ENCODE results near the gene SKI.
"Not testable (repeated sequence)": the region's sequence is repeated elsewhere in the genome, so short reads cannot be mapped to it uniquely, and the experiment has no call there.

SKI gene

GRCh38 chr1:2278591-2279209 lies 50.6 kb downstream of the SKI start:
- DNase-seq = no peak

DNA sequence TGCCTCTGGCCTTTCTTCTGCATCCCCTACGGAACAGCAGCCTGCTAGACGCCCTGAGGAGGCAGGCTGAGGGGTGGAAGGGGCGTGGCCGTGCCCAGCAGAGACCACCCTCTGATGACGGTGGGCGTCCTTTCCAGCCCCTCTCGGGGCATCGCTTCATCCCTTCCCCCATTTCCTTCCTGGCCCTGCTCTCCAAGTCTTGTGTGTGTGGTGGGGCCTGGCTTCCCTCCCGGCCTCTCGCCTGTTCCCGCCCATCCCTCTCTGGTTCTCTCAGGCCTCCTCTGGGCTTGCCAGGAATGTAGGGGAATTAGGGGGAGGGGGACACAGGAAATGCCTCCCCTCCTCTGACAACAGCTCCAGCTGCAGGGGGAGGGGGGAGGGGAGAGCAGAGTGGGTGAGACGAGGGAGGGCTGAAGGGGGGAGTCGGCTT lies 51.1 kb downstream of the SKI start:
- peak; percentile 100 for DNase-seq

- DNase-seq = no peak
Measured at GRCh38 chr1:2279817-2280216, 51.7 kb downstream of the SKI start.

- DNase-seq = no peak
Measured at GRCh38 chr1:2282556-2283270, 54.6 kb downstream of the SKI start.

DNA sequence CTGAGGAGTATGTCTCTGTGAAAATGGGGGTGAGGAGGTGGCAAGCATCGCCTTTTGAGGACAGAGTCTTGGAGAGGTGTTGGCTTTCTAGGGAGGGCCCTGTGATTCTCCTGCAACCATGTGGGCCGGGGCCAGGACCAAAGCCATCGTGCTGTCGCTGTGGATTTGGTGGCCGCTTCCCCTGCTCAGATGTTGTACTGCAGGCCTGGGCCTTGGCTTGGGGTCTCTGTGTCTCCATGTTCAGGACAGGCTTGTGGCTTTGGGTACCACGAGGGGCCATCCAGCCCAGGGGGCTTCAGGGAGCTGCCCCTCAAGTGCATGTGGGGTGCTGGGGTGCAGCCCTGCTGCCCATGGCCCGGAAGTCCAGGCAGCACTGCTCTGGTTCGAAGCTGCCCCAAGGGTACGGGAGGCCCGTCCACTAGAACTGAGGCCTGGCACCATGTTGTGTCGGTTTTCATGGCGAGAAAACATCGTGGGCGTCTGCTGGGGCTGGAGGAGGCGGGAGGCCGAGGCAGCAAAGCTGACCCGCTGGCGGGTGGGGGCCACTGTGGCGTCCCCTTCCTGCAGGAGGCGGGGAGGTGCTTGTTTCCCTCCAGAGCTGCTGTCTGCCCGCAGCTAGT lies 55.4 kb downstream of the SKI start:
- DNase-seq = no peak

GRCh38 chr1:2283991-2284895 lies 56.1 kb downstream of the SKI start:
- no peak for DNase-seq

DNA sequence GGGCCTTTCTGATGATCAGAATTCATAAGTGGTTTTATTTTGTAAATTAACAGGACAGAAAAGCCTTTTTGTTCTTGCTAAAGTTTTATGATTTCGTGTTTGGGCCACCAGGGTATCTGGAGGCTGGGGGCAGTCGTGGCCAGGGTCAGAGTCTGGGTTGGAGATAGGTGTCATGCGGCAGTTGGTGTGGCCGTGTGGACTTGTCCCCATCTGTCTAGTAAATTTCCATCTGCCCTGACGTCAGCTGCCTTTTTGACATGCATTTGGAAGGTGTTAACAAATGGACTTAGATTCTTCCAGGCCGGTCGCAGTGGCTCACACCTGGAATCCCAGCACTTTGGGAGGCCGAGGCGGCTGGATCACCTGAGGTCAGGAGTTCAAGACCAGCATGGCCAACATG lies 56.8 kb downstream of the SKI start:
- no peak for DNase-seq

GRCh38 chr1:2286923-2287322 lies 58.8 kb downstream of the SKI start:
- DNase-seq = no peak

- no peak for DNase-seq
Measured at GRCh38 chr1:2287649-2288048, 59.5 kb downstream of the SKI start.

DNA sequence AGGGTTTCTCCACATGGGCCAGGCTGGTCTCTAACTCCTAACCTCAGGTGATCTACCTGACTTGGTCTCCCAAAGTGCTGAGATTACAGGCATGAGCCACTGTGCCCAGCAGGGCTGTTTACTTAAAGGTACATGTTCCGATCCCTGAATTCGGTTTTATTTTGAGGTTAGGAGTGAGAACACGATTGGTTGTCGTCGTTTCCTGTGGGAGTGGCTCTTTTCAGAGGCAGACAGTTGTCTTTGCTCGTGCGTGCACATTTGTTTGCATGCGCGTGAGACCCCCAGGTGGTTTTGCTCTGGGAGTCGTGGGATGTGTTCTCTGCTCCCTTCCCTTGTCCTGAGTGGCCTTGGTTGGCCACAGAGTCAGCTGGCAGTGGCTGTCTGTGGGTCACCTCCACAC lies 60.2 kb downstream of the SKI start:
- no peak for DNase-seq

GRCh38 chr1:2288816-2289536 lies 60.9 kb downstream of the SKI start:
- no peak for DNase-seq

GRCh38 chr1:2289607-2290006 lies 61.5 kb downstream of the SKI start:
- no peak for DNase-seq

- no peak for DNase-seq
Measured at GRCh38 chr1:2290171-2290578, 62.1 kb downstream of the SKI start.

DNA sequence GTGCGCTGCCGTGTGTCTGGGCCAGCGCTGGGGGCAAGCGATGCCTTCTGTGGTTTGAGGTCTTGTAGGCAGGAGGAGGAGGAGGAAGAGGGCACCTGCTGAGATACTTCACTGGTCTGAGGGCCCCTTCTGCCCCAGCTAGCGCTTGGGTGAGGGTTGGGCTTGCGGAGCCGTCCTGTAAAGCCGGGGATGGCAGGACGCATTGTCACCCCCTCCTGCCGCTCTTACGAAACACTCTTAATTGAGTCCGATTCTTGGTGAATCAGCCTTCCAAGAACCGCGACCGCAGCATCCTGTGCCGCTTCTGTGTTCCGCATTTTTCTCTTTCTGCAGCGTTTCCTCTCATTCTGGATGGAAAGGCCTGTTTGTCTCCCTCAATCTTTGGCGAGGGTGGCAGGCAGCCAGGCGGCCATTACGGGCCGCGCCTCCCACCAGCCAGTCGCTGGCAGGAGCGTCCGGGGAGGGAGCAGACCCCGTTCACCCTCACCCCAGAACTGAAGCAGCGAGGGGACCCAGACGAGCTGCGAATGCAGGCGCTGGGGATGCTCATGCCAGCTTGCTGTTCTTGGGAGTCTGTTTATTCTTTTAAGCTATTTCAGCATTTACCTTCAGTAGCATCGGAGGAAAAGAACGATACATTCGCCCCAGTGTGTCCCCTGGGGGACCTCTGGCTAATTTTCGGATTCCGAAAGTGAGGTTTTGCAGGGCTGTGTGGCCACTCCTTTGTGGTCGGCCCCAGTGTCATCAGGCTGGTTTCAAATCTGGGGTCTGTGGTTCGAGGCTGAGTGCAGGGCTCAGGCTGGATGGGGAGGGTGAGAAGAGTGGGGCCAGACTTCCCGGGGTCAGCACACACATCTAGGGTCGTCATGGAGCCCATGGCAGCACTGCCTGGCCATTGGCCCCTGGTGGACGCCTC lies 62.7 kb downstream of the SKI start:
- peak; percentile 98 for DNase-seq

- DNase-seq = no peak
Measured at GRCh38 chr1:2291577-2291976, 63.5 kb downstream of the SKI start.

GRCh38 chr1:2292725-2293450 lies 64.8 kb downstream of the SKI start:
- DNase-seq = no peak

- DNase-seq = no peak
Measured at GRCh38 chr1:2294033-2294724, 66.1 kb downstream of the SKI start.

DNA sequence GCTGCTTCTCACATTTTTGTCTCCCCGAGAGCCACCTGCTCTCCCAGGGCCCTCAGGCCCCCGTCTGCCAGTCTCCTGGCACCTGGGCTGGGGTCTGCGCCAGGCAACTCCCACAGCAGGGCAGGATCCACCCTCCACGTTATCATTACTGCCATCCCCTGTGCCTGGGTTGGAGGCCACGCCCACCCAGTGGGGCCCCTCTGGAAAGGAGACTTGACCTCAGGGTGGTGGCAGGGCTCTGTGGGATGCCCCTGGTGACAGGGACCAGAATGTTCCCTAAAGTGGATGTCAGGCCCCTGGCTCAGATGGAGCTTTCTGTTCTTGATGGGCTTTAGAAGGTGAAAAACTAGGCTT lies 66.6 kb downstream of the SKI start:
- DNase-seq = no peak

DNA sequence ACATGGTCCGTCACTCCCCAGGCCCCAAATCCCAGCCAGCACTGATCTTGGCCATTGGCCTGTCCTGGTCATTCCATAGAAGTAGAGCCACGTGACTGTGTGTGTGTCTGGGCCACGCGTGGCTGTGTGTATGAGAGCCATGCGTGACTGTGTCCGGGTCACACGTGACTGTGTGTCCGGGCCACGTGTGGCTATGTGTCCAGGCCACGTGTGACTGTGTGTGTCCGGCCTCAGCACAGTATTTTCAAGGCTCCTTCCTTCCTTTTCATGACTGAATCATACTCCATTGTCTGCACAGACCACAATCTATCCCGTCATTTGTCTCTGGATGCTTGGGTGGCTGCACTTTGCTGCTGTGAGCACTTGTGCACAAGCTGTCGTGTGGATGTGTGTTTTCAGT lies 67.4 kb downstream of the SKI start:
- DNase-seq = no peak

DNA sequence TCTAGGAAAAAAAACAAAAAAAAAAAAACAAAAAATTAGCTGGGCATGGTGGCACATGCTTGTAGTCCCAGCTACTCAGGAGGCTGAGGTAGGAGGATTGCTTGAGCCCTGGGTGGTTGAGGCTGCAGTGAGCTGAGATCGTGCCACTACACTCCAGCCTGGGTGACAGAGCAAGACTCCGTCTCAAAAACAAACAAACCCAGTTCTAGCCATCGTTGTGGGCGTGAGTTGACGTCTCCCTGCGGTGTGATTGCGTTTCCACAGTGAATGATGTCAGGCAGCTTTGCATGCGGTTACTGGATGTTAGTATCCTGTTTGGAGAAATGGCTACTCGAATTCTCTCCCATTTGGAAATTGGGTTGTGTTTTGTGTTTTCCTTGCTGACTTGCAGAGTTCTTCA lies 68.1 kb downstream of the SKI start:
- not testable (repeated sequence) for DNase-seq
